Parathyroid adenoma (tissue), 2 donors: ENCODE measurements around the gene FAM53B.

ENCODE experiments used
- H2AFZ ChIP-seq: fragments of 300-600 bp; sonication (generic); one replicate; pipeline ENCODE4 v1.7.0; 2017; ENCODE audit warnings: antibody characterized with exemption, mild to moderate bottlenecking
- H3K27ac ChIP-seq: fragments of 300-600 bp; sonication (generic); one replicate; pipeline ENCODE4 v1.7.0; 2017
- H3K27me3 ChIP-seq: fragments of 300-600 bp; sonication (generic); one replicate; pipeline ENCODE4 v1.7.0; 2017; ENCODE audit warnings: low read length; ENCODE audit not compliant: control insufficient read depth, insufficient read depth
- H3K36me3 ChIP-seq: fragments of 300-600 bp; sonication (generic); one replicate; pipeline ENCODE4 v1.7.0; 2017; ENCODE audit warnings: low read length; ENCODE audit not compliant: control insufficient read depth, insufficient read depth
- H3K4me1 ChIP-seq: fragments of 300-600 bp; sonication (generic); one replicate; pipeline ENCODE4 v1.7.0; 2017; ENCODE audit warnings: control low read depth
- H3K4me2 ChIP-seq: fragments of 300-600 bp; sonication (generic); one replicate; pipeline ENCODE4 v1.7.0; 2017; ENCODE audit warnings: low read length
- H3K4me3 ChIP-seq: fragments of 300-600 bp; sonication (generic); one replicate; pipeline ENCODE4 v1.7.0; 2017; ENCODE audit warnings: low read depth, low read length
- H3K79me2 ChIP-seq: fragments of 300-600 bp; sonication (generic); one replicate; pipeline ENCODE4 v1.7.0; 2017; ENCODE audit warnings: control low read depth
- H3K9ac ChIP-seq: fragments of 300-600 bp; sonication (generic); one replicate; pipeline ENCODE4 v1.7.0; 2017; ENCODE audit warnings: mild to moderate bottlenecking
- H3K9me3 ChIP-seq: fragments of 300-600 bp; sonication (generic); one replicate; pipeline ENCODE4 v1.7.0; 2017; ENCODE audit warnings: low read length; ENCODE audit not compliant: control insufficient read depth
- TF ChIP-seq, protein P1 (sequence below): fragments of 300-600 bp; sonication (generic); IDR thresholded peaks from one replicate; pipeline ENCODE4 v1.7.0; 2017; ENCODE audit warnings: antibody characterized with exemption, mild to moderate bottlenecking
- donor health status: primary hyperparathyroidism.

The FAM53B gene

DNA sequence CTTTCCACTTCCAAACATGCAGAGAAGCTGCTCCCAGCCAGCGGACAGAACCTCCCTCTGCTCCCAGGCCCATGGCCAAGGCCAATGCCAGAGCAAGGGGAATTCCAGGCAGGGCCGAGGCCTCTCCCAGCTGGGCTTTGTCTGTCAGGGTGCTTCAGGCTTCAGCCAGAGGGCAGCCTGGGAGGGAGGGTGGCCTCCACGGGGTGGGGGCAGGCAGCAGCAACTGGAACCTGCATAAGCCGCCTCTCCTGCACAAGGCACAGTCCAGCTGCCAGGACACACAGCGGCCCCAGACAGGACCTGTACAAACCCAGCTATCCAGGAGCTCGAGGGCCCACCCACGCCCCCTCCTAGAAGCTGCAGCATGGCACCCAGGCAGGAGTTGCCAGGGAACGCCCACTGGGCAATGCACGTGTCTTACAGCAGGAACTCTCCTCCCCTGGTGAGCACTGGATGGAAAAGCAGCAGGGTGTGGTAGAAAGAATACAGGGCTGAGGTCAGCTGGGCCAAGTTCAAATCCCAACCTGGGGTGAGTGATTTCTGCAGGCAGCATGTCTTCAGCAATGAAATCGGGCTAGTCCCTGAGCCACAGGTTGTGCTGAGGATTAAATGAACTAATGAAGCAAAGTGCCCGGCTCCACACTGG lies 7.6 kb downstream of the FAM53B start:
- TF ChIP-seq, protein P1, sequence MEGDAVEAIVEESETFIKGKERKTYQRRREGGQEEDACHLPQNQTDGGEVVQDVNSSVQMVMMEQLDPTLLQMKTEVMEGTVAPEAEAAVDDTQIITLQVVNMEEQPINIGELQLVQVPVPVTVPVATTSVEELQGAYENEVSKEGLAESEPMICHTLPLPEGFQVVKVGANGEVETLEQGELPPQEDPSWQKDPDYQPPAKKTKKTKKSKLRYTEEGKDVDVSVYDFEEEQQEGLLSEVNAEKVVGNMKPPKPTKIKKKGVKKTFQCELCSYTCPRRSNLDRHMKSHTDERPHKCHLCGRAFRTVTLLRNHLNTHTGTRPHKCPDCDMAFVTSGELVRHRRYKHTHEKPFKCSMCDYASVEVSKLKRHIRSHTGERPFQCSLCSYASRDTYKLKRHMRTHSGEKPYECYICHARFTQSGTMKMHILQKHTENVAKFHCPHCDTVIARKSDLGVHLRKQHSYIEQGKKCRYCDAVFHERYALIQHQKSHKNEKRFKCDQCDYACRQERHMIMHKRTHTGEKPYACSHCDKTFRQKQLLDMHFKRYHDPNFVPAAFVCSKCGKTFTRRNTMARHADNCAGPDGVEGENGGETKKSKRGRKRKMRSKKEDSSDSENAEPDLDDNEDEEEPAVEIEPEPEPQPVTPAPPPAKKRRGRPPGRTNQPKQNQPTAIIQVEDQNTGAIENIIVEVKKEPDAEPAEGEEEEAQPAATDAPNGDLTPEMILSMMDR, result no peak
- Histone ChIP-seq H3K9me3 (no peaks in the 10 kb centered on the region), H3K4me2 (no peak overlapping the region), H2AFZ (peak overlapping the region; percentile 28), H3K36me3 (no peaks in the 10 kb centered on the region), H3K4me1 (peaks cover 76% of the 10 kb centered on the region), H3K4me3 (no peak overlapping the region), H3K27me3 (no peaks in the 10 kb centered on the region), H3K79me2 (peaks cover 58% of the 10 kb centered on the region), H3K9ac (no peak overlapping the region), H3K27ac (peak overlapping the region; percentile 66)

DNA sequence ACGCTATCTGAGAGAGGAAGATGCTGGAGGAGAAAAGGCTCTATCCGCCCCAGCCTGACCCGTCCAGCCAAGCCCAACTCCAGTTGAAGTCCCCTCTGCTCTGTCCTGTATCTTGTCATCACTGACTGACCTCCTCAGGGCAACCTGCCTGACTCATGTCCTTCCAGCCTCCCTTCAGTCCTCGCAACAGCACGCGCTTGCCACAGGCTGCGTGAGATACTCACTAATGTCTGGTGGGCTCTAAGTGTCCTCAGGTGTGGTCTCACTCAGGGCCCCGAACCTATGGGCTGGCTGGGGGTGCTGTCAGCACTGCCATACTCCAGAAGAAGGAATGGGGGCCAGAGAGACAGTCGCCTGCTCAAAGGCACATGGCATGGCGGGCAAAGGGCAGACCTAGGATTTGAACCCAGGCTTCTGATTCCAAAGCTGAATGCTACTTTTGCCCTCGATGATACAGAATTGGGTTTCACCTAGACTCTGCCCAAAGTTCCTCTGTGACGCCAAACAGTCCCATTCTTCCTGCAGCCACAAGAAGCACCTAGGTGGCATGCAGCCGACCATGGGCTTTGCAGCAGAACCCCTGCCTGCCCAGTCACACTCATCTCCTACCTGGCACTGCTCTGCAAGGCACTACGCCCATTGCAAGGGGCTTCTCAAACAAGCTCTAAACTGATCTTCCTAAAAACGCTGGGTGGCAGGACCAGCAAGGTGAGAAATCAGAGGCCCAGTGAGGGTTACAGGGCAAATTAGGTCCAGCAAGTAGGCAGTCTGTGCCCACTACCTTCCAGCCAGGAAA lies 8.5 kb downstream of the FAM53B start:
- no peak overlapping the region for H3K4me3 ChIP-seq

DNA sequence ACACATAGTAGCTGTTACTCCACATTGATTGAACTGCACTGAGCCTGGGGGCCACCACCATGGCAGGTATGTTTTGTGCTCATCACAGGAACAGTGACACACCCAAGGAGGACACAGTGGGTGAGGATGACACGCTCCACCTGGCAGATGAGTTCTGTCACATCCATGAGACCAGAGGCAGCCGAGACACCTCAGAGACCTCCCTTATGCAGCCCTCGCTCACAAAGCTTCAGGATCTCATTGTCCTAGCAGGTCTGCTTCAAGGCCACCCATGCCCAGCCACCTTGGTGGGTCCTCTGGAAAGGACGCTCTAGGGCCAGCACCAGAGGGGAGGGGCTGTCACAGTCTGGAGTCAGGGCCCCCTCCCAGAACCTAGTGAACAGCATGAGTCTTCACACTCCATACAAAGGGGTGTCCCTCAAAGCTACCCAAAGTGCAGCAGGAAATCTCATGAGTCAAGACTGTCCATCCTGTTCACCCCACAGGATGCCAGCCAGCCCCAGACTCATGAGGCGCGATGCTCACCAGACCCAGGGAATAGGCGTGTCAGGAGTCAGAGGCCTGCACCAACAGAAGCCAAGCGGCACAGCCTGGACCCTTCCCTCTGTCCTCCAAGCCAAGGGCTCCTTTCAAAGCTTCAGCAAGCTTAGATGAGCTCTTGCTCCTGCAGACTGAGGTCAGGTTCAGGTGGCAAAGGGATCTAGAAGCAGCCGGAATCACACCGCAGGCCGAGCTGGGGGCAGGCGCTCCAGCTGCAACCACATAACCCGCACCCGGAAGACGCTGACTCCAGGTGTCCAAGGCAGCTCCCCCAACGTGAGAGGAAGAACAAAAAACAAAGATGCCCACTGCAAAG lies 9.6 kb downstream of the FAM53B start:
- H3K4me2 ChIP-seq, result no peak overlapping the region
- H3K9me3 ChIP-seq, result no peaks in the 10 kb centered on the region
- H2AFZ ChIP-seq, result no peak overlapping the region
- TF ChIP-seq, protein P1, result no peak
- H3K27ac ChIP-seq, result peak overlapping the region; percentile 94
- no peaks in the 10 kb centered on the region for H3K36me3 ChIP-seq
- H3K4me1 ChIP-seq, result peaks cover 69% of the 10 kb centered on the region
- H3K4me3 ChIP-seq, result no peak overlapping the region
- peaks cover 71% of the 10 kb centered on the region for H3K79me2 ChIP-seq
- no peaks in the 10 kb centered on the region for H3K27me3 ChIP-seq
- H3K9ac ChIP-seq, result no peak overlapping the region

More for the DNA sequence above, 8.5 kb downstream of the FAM53B start:
- TF ChIP-seq, protein P1, result no peak
- Histone ChIP-seq H3K27me3 (no peaks in the 10 kb centered on the region), H3K9ac (no peak overlapping the region), H3K79me2 (peaks cover 67% of the 10 kb centered on the region), H3K9me3 (no peaks in the 10 kb centered on the region), H3K36me3 (no peaks in the 10 kb centered on the region), H3K4me2 (no peak overlapping the region), H3K27ac (peak overlapping the region; percentile 66), H3K4me1 (peaks cover 75% of the 10 kb centered on the region), H2AFZ (no peak overlapping the region)

DNA sequence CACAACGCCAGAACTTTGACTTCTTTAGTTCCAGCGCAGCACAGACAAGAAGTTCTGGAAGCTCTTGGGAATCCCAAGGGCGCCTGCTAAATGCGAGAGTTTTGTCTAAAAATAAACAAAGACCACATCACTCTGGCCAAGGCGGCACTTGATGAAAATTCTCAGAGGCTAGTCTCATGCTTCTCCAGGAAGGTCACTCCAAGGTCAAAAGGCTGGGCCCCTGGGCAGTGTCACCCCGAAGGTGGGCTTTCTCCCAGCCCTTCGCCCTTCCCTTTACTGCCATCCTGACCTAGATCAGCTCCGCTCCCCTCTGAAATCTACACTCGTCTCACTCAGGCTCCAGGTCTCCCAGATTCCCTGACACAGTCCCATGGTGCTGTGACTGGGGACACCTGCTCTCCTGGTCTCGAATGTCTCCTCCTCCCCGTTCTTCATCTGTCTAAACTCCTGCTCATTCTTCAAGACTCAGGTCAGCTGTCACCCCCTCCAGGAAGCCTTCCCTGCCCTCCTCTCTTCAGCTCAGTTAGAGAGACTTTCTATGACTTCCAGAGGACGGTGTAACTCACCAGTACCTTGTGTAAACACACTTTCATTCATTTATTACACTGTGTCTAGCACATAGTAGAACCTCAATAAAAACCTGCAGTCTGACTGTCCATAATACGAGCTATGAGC lies 10.5 kb downstream of the FAM53B start:
- Histone ChIP-seq H3K9me3 (no peaks in the 10 kb centered on the region), H3K9ac (no peak overlapping the region), H3K4me2 (peak overlapping the region; percentile 58), H3K4me1 (peaks cover 65% of the 10 kb centered on the region), H3K27ac (peak overlapping the region; percentile 94), H3K4me3 (peak overlapping the region; percentile 20), H3K27me3 (no peaks in the 10 kb centered on the region), H2AFZ (peak overlapping the region; percentile 47), H3K36me3 (no peaks in the 10 kb centered on the region), H3K79me2 (peaks cover 69% of the 10 kb centered on the region)
- TF ChIP-seq, protein P1, result no peak
